HepG2 (cell line): ENCODE measurements around the gene MRPL2. TPM values are rescaled to one million over a fixed set of nuclear protein-coding genes. Genes with fewer than 3 reads are reported as not detected.

Experiments
- HDAC2 ChIP-seq: sonication (generic); formaldehyde crosslinking; IDR thresholded peaks from 2 replicates; pipeline ENCODE4 v1.4.0; 2020; ENCODE audit warnings: missing genetic modification reagents
- JARID2 ChIP-seq: sonication (generic); formaldehyde crosslinking; IDR thresholded peaks from 2 replicates; pipeline ENCODE4 v1.8.1; 2023; ENCODE audit warnings: missing genetic modification reagents, inconsistent platforms; ENCODE audit not compliant: insufficient replicate concordance
- KDM2A ChIP-seq: sonication (generic); formaldehyde crosslinking; IDR thresholded peaks from 2 replicates; pipeline ENCODE4 v1.4.0; 2020; ENCODE audit warnings: low read depth, missing genetic modification reagents, borderline replicate concordance
- KDM4B ChIP-seq: sonication (generic); formaldehyde crosslinking; IDR thresholded peaks from 2 replicates; pipeline ENCODE4 v1.4.0; 2020; ENCODE audit warnings: missing genetic modification reagents
- POLR2A ChIP-seq, 2 experiments: IDR thresholded peaks; 2 replicates each; pipeline ENCODE4 v1.6.1; 2011; ENCODE audit warnings: low read depth in 2 of 2, low read length in 2 of 2, mild to moderate bottlenecking in 1 of 2, moderate library complexity in 1 of 2; ENCODE audit not compliant: insufficient read depth in 1 of 2
- SALL2 ChIP-seq: sonication (generic); formaldehyde crosslinking; IDR thresholded peaks from 2 replicates; pipeline ENCODE4 v1.8.1; 2023; ENCODE audit warnings: mild to moderate bottlenecking, missing genetic modification reagents, inconsistent platforms
- SOX13 ChIP-seq, 3 experiments: fragments of 450-650 bp in 1 of 3; sonication (generic) in 1 of 3; formaldehyde crosslinking in 1 of 3; IDR thresholded peaks in 2 of 3; conservative IDR thresholded peaks in 1 of 3; 2 replicates each; pipeline versions ENCODE4 v1.5.0 to v1.6.1; 2016 to 2020; ENCODE audit warnings: antibody characterized with exemption in 1 of 3, mild to moderate bottlenecking in 1 of 3, missing compliant biosample characterization in 1 of 3, missing genetic modification reagents in 1 of 3, moderate library complexity in 1 of 3
- YEATS4 ChIP-seq: sonication (generic); formaldehyde crosslinking; IDR thresholded peaks from 2 replicates; pipeline ENCODE4 v1.4.0; 2020; ENCODE audit warnings: missing genetic modification reagents, borderline replicate concordance
- ZFYVE20 ChIP-seq: sonication (generic); formaldehyde crosslinking; IDR thresholded peaks from 2 replicates; pipeline ENCODE4 v1.8.0; 2023; ENCODE audit warnings: low read depth, mild to moderate bottlenecking, moderate library complexity, missing genetic modification reagents, borderline replicate concordance
- ZMYM2 ChIP-seq: sonication (generic); formaldehyde crosslinking; IDR thresholded peaks from 2 replicates; pipeline ENCODE4 v1.8.0; 2022; ENCODE audit warnings: mild to moderate bottlenecking, missing genetic modification reagents
- ZNF224 ChIP-seq: sonication (generic); formaldehyde crosslinking; IDR thresholded peaks from 2 replicates; pipeline ENCODE4 v1.5.0; 2020; ENCODE audit warnings: mild to moderate bottlenecking, missing genetic modification reagents
- ZNF234 ChIP-seq: sonication (generic); formaldehyde crosslinking; conservative IDR thresholded peaks from 2 replicates; pipeline ENCODE4 v1.5.1; 2020; ENCODE audit warnings: mild to moderate bottlenecking, missing genetic modification reagents
- ZNF235 ChIP-seq: sonication (generic); formaldehyde crosslinking; IDR thresholded peaks from 2 replicates; pipeline ENCODE4 v1.8.1; 2023; ENCODE audit warnings: mild to moderate bottlenecking, missing genetic modification reagents, borderline replicate concordance
- ZNF260 ChIP-seq: sonication (generic); formaldehyde crosslinking; IDR thresholded peaks from 2 replicates; pipeline ENCODE4 v1.4.0; 2020; ENCODE audit warnings: missing genetic modification reagents, low read depth, mild to moderate bottlenecking, borderline replicate concordance
- ZNF468 ChIP-seq: sonication (generic); formaldehyde crosslinking; IDR thresholded peaks from 2 replicates; pipeline ENCODE4 v1.8.0; 2022; ENCODE audit warnings: mild to moderate bottlenecking, moderate library complexity, missing genetic modification reagents
- ZNF839 ChIP-seq: sonication (generic); formaldehyde crosslinking; IDR thresholded peaks from 2 replicates; pipeline ENCODE4 v1.4.0; 2020; ENCODE audit warnings: missing genetic modification reagents, mild to moderate bottlenecking, borderline replicate concordance
- ZSCAN22 ChIP-seq: sonication (generic); formaldehyde crosslinking; IDR thresholded peaks from 2 replicates; pipeline ENCODE4 v1.4.0; 2020; ENCODE audit warnings: mild to moderate bottlenecking, missing genetic modification reagents
- polyA plus RNA-seq, 8 experiments: library from polyadenylated mRNA; depleted of rRNA in 3 of 8; stranded (reverse) in 7 of 8; unstranded in 1 of 8; fragments of >200 nt; fragmentation: Illumina TruSeq in 4 of 8; extraction: Trizol in 4 of 8; gene quantifications; 2 replicates each; pipeline versions ENCODE4 v1.2.1 to v1.2.3, GENCODE V29; 2011 to 2016; ENCODE audit warnings: low read depth in 4 of 8, missing spikeins in 1 of 8, mixed read lengths in 1 of 8; ENCODE audit not compliant: insufficient read depth in 1 of 8
- total RNA-seq, 5 experiments: library from RNA; depleted of rRNA; stranded (reverse); fragments of >200 nt; fragmentation: Illumina TruSeq; extraction: Trizol; gene quantifications; 2 replicates each; pipeline ENCODE4 v1.2.3, GENCODE V29; 2016; ENCODE audit warnings: low read depth in 1 of 5
- TF ChIP-seq, protein P1 (sequence below): IDR thresholded peaks from 2 replicates; pipeline ENCODE4 v1.6.1; 2016
- TF ChIP-seq, protein P2 (sequence below): IDR thresholded peaks from 2 replicates; pipeline ENCODE4 v1.6.1; 2016
- TF ChIP-seq, protein P3 (sequence below): IDR thresholded peaks from 2 replicates; pipeline ENCODE4 v1.6.1; 2012; ENCODE audit warnings: inconsistent platforms
- TF ChIP-seq, protein P4 (sequence below): sonication (generic); formaldehyde crosslinking; IDR thresholded peaks from 2 replicates; pipeline ENCODE4 v1.4.0; 2020; ENCODE audit warnings: mild to moderate bottlenecking, missing genetic modification reagents
- TF ChIP-seq, protein P5 (sequence below): sonication (generic); formaldehyde crosslinking; IDR thresholded peaks from 2 replicates; pipeline ENCODE4 v1.8.0; 2022; ENCODE audit warnings: missing genetic modification reagents, mild to moderate bottlenecking, borderline replicate concordance

The MRPL2 gene
- total and polyA plus RNA-seq, 2 of the 13 experiments (the other 11 are each of a cell fraction or from before 2014, with no cell fraction given): 56.8 to 65.6 TPM

DNA sequence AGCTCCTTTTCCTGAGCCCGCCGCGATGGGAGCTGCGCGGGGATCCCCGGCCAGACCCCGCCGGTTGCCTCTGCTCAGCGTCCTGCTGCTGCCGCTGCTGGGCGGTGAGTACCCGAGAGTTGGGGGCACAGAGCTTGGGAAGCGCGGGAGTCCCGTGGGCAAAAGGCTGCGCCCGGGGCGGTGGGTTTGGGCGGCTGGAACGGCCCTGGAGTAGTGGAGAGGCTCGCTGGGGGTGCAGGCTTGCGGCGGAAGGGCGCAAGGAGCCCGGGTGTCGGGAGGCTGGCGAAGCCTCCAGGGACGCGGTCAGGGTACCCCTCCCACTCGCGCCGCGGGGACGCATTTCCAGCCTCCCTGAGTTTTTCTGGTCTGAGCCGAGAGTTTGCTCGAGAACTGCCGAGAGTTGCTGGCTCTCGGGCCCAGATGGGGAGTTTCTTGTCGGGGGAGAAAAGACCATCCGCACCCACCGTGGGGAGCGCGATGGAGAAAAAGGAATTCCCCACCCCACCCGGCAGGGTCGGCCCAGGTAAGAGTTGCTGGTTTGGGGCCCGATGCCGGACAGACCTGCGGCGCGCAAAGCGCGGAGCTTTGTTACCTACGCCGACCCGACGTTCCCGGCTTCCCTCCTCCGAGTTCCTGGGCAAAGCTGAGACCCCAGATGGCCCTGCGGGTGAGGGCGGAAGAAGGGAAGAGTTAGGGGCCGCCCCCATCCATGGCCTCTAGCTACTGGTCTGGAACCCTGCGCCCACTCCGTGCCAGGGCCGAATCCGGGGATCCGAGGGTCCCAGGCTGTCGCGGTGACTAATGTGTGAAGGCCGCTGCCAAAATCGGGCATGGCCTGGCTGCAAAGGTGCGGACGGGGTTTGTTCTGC lies 17.5 kb upstream of the MRPL2 start (continued):
- TF ChIP-seq, protein P1, sequence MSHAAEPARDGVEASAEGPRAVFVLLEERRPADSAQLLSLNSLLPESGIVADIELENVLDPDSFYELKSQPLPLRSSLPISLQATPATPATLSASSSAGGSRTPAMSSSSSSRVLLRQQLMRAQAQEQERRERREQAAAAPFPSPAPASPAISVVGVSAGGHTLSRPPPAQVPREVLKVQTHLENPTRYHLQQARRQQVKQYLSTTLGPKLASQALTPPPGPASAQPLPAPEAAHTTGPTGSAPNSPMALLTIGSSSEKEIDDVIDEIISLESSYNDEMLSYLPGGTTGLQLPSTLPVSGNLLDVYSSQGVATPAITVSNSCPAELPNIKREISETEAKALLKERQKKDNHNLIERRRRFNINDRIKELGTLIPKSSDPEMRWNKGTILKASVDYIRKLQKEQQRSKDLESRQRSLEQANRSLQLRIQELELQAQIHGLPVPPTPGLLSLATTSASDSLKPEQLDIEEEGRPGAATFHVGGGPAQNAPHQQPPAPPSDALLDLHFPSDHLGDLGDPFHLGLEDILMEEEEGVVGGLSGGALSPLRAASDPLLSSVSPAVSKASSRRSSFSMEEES (CRISPR knock-in tag): no peak
- peak; percentile 59; the same call in 1 of the 2 replicates for TF ChIP-seq ZNF224 (CRISPR knock-in tag)
- TF ChIP-seq, protein P2, sequence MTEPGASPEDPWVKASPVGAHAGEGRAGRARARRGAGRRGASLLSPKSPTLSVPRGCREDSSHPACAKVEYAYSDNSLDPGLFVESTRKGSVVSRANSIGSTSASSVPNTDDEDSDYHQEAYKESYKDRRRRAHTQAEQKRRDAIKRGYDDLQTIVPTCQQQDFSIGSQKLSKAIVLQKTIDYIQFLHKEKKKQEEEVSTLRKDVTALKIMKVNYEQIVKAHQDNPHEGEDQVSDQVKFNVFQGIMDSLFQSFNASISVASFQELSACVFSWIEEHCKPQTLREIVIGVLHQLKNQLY (CRISPR knock-in tag): no peak
- TF ChIP-seq SALL2 (CRISPR knock-in tag): 0 out of 2 replicates have a peak, but pooled peaks have one; percentile 16
- TF ChIP-seq KDM2A (CRISPR knock-in tag): peak; percentile 61; the same call in 1 of the 2 replicates
- TF ChIP-seq ZNF234 (CRISPR knock-in tag): 0 out of 2 replicates have a peak, but pooled peaks have one; percentile 66
- TF ChIP-seq YEATS4 (CRISPR knock-in tag): peak; percentile 56; the same call in 1 of the 2 replicates
- TF ChIP-seq ZNF235 (CRISPR knock-in tag): peak; percentile 26; the same call in 1 of the 2 replicates
- no peak for TF ChIP-seq ZNF260
- TF ChIP-seq, protein P3, sequence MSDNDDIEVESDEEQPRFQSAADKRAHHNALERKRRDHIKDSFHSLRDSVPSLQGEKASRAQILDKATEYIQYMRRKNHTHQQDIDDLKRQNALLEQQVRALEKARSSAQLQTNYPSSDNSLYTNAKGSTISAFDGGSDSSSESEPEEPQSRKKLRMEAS: peak; percentile 38; the same call in 1 of the 2 replicates
- TF ChIP-seq ZMYM2 (CRISPR knock-in tag): 0 out of 2 replicates have a peak, but pooled peaks have one; percentile 17
- peak; percentile 34 for TF ChIP-seq JARID2
- TF ChIP-seq, protein P4, sequence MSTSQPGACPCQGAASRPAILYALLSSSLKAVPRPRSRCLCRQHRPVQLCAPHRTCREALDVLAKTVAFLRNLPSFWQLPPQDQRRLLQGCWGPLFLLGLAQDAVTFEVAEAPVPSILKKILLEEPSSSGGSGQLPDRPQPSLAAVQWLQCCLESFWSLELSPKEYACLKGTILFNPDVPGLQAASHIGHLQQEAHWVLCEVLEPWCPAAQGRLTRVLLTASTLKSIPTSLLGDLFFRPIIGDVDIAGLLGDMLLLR (CRISPR knock-in tag): 0 out of 2 replicates have a peak, but pooled peaks have one; percentile 0
- no peak for TF ChIP-seq ZNF839 (CRISPR knock-in tag)
- 0 out of 2 replicates have a peak, but pooled peaks have one; percentile 11 for TF ChIP-seq HDAC2 (CRISPR knock-in tag)
- peak; percentile 24 to 32; a peak in 1 of 4 replicates for TF ChIP-seq POLR2A (IDR thresholded peaks at IDR 0.05; ENCODE audit: insufficient read depth in 1 of 2, low read depth in 2 of 2, low read length in 2 of 2)
- TF ChIP-seq ZSCAN22 (CRISPR knock-in tag): 0 out of 2 replicates have a peak, but pooled peaks have one; percentile 22
- no peak for TF ChIP-seq SOX13 (IDR thresholded peaks at IDR 0.05)
- no peak for TF ChIP-seq SOX13 (CRISPR knock-in tag; conservative IDR thresholded peaks at IDR 0.05 in 1 of 2, IDR thresholded peaks at IDR 0.05 in 1 of 2)
- peak; percentile 12; the same call in 1 of the 2 replicates for TF ChIP-seq ZFYVE20 (CRISPR knock-in tag)
- TF ChIP-seq ZNF468: no peak
- TF ChIP-seq, protein P5, sequence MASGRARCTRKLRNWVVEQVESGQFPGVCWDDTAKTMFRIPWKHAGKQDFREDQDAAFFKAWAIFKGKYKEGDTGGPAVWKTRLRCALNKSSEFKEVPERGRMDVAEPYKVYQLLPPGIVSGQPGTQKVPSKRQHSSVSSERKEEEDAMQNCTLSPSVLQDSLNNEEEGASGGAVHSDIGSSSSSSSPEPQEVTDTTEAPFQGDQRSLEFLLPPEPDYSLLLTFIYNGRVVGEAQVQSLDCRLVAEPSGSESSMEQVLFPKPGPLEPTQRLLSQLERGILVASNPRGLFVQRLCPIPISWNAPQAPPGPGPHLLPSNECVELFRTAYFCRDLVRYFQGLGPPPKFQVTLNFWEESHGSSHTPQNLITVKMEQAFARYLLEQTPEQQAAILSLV (CRISPR knock-in tag): 0 out of 2 replicates have a peak, but pooled peaks have one; percentile 54
- no peak for TF ChIP-seq KDM4B (CRISPR knock-in tag)
